ENCODE data around the gene SIRT7. TPM values are rescaled to one million over a fixed set of nuclear protein-coding genes. Genes with fewer than 3 reads are reported as not detected.

The SIRT7 gene, protein sequence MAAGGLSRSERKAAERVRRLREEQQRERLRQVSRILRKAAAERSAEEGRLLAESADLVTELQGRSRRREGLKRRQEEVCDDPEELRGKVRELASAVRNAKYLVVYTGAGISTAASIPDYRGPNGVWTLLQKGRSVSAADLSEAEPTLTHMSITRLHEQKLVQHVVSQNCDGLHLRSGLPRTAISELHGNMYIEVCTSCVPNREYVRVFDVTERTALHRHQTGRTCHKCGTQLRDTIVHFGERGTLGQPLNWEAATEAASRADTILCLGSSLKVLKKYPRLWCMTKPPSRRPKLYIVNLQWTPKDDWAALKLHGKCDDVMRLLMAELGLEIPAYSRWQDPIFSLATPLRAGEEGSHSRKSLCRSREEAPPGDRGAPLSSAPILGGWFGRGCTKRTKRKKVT
- total RNA-seq (2014; rRNA removed; shearing (Covaris generic); ENCODE audit: low replicate concordance), result 46.1 and 67.8 TPM in 2 replicates

DNA sequence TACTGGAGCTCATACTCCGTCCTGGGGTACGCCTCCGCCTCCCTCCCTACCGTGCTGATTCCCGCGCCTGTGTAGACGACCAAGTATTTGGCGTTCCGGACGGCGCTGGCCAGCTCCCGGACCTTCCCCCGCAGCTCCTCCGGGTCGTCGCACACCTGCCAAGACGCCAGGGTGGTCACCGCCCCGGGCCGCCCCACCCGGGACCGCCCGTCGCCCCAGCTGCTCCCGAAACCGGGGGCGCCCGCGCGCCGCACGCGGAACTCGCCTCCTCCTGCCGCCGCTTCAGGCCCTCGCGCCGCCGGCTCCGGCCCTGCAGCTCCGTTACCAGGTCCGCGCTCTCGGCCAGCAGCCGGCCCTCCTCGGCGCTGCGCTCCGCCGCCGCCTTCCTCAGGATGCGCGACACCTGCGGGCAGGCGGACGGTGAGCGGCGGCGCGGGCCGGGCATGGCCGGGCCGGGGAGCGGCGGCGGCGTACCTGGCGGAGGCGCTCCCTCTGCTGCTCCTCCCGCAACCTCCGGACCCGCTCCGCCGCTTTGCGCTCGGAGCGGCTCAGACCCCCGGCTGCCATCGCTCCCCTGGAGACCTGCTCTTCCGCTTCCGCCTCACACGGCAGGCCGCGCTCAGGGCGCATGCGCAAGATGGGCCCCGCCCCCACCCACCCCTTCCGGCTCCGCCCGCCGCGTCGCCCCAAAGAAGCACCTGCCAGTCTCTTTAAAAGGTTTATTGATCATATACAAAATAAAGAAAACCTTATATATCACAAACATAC, at the start of gene SIRT7:
Gene SIRT7, minus strand, starts transcription at position 612 of the 768 bp plus-strand sequence. Its CDS starts 45 bp downstream, at position 567.
- DNase-seq (ENCODE audit: low read depth), result peak; percentile 73

DNA sequence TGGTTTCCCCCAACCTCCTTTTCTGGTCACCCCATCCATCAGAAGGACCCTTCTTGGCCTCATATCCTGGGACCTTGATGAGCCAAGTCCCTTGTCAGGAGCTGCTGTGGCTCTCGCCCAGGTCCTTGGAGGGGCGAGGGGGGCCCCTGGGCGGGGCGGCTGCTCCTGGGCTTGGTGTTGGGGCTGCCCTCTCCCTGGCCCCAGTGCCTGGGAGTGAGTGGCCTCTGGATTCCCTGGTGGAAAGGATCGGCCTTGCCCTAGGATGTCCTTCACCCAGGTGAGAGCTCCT, 49.2 kb upstream of the SIRT7 start:
- DNase-seq (ENCODE audit: low read depth), result no peak
- in situ Hi-C loops (cut with HindIII; ENCODE audit: low pct_unique_long_range_greater_than_20kb, low sequenced_read_pairs), result no loop called here

More for the DNA sequence above, at the start of gene SIRT7:
- in situ Hi-C loops (cut with HindIII; ENCODE audit: low pct_unique_long_range_greater_than_20kb, low sequenced_read_pairs), result no loop called here

DNA sequence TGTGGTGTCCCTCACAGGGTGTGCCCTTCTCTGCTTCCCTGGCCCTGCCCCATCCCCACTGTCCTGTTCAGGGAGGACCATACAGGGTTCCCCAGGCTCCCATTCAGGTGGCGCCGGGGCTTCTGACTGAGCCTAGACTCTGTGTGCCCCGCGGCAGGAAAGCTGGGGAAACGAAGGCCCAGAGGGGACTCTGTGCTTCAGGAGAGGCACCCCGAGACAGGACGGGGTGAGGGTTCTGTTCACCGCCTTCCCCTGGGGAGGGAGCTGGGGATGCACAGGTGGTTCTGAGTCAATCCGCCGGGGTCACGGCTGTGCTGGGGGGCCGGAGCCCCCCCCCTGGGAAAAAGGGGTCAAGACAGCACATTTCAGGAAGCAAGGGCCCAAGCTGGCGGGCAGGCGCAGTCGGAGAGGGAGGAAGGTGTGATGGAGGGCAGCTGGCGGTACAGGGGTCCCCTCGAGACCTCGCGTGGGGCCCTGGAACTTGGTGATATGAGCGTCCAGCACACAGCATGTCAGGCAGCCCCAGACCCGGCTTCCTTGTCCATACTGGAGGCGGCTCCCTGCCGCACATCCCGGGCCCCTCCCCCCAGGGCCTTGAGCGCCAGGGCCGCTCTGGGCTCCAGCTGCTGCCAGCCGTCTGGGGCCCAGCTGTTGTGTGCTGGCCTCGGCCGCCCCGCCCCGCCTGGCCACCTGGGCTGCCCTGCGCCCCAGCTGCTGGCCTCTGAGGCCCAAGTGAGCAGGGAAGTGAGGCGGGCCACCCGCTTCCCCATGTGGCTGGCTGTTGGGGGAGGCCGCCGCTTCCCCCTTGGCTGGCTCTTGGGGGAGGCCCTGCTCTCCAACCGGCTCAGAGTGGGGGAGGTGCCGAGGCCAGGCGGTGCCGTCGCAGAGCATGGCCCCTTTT, 48.6 kb upstream of the SIRT7 start:
- in situ Hi-C loops (cut with HindIII; ENCODE audit: low pct_unique_long_range_greater_than_20kb, low sequenced_read_pairs), result no loop called here
- no peak for DNase-seq (ENCODE audit: low read depth)

DNA sequence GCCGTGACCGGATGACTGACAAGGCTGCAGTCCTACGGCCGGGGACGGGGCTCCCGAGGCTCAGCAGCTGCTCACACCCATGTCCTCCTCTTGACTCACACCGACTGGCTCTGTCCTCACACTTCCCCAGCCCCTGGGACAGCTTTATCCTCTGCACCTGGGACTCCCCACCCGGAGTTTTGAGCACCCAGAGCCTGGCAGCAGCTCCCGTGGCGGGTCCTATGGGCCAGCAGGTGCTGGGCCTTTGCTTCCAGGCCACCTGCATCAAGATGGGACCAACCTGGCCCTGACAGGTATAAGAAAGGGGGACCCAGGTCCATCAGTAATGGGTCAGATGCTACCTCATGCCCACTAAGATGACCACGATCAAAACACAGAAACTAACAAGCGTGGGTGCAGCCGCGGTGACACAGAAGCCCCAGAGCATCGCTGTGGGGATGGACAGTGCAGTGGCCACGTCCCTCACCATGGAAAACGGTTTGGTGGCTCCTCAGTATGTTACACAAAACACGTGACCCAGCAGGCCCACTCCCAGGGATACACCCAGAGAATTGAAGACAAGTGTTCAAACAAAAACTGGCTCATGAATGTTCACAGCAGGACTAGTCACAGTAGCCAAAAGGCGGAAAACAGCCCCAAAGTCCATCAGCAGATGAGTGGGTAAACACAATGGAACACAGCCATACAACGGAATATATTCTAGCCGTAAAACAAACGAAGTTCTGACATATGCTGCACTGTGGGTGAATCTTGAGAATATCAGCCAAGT, 46.3 kb upstream of the SIRT7 start:
- no peak for DNase-seq (ENCODE audit: low read depth)
- in situ Hi-C loops (cut with HindIII; ENCODE audit: low pct_unique_long_range_greater_than_20kb, low sequenced_read_pairs), result no loop called here

DNA sequence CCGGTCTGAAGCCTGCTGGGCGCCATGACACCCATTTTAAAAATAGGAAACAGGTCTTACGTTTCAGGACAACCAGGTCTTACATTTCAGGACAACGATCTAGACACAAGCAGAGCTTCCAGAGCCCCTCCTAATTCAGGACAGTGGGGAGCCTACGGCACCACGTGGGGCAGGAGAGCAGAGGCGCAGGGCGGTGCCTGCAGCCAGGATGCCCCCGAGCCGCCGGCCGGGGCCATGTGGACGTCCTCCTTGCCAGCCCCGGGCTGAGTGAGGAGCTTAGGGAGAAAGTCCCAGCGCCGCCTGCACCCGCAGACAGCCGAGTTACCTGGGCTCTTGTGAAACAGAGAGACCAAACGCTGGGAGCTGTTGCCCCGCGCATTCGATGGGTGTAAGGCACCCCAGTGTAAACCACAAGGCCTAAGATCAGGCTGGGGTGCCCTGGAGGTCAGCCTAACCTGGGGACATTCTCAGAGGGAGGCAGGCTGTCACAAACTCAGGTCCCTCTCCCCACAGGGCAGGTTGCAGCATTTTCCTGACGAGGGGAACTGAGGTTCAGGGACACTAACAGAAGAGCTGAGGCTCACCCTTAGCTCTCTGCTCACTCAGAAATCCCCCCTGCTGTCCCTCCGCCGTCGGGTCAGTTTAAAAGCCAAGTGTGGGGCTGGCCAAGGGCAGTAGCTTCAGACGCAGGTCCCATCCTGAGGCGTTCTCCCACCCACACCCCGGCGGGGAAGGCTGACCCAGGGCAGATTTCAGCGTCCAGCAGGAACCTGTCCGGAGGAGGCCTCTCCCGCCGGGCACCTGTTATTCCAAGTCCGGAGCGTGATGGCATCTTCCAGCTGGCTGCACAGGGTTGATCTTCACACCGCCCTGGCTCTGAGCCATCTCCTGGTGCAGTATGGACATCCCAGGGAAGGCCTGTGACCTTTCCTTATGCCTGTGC, 44.8 kb upstream of the SIRT7 start:
- in situ Hi-C loops (cut with HindIII; ENCODE audit: low pct_unique_long_range_greater_than_20kb, low sequenced_read_pairs), result no loop called here
- peak; percentile 71 for DNase-seq (ENCODE audit: low read depth)

DNA sequence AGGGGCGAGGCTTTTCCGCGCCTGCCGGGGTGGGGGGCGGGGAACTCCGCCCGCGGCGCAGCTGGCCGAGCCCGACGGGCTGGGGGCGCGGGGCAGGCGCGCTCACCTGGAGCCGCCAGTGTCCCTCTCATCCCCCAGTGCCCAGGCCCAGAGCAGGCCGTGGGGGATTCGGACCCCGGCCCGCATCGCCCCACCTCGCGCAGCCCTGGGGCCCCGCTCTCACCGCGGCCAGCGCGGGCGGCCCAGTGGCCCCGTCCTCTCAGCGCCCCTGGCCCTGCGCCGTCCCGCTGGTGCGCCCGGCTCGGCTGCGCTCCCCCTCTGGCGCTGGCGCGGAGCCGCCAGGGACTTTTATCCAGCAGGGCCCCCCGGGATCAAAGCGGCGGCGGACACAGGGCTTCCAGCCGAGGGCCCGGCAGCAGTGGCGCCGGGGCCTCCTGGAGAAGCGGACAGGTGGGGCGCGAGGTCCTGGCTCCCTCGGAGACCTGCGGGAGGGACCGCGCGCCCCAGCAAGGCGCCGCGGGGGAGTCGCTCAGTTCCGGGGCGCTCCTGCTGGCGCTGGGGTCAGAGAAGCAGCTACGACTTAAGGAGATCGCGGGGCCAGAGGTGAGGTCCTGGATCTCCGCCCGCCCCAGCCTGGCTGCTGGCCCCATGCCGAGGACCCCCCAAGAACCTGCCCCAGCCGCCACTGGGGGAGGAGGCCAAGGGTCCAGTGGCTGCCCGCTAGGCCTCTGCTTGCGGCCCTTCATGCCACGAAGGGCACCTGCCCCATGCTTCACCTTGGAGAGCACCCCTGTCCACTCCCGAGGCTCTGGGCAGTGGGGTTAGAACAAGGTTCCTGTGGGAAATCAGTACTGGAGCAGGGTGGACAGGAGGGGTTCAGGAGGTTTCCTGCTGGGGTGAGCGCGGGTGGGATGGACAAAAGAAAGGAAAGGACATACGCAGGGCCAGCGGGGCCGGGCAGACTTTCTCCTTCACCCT, 43.8 kb upstream of the SIRT7 start:
- in situ Hi-C loops (cut with HindIII; ENCODE audit: low pct_unique_long_range_greater_than_20kb, low sequenced_read_pairs), result no loop called here
- DNase-seq (ENCODE audit: low read depth), result no peak

DNA sequence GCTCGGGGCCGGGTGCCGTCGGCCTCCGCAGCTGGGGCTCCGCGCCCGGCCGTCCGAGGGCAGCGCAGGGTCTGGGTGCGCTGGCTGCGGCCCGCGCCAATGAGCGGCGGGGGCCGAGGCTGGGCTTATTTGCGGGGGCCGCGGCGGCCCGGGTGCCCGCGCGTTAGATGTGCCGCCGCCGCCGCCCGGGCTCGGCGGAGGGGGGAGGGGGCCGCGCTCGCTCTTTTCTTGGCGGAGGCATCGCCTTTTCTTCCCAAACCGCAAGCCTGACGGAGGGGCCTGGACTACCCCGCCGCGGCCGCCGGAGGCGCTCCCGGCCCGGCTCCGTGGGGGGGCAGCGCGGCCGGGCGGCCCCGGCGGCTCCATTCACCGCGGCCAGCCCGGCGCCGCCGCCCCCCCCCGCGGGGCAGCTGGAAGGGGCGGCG, 43.1 kb upstream of the SIRT7 start, which contains the start of gene NOTUM:
Gene NOTUM, minus strand, starts transcription at position 101 of the 425 bp plus-strand sequence. CDS start 278 bp downstream, outside the sequence.
- in situ Hi-C loops (cut with HindIII; ENCODE audit: low pct_unique_long_range_greater_than_20kb, low sequenced_read_pairs), result no loop called here
- DNase-seq (ENCODE audit: low read depth), result no peak

DNA sequence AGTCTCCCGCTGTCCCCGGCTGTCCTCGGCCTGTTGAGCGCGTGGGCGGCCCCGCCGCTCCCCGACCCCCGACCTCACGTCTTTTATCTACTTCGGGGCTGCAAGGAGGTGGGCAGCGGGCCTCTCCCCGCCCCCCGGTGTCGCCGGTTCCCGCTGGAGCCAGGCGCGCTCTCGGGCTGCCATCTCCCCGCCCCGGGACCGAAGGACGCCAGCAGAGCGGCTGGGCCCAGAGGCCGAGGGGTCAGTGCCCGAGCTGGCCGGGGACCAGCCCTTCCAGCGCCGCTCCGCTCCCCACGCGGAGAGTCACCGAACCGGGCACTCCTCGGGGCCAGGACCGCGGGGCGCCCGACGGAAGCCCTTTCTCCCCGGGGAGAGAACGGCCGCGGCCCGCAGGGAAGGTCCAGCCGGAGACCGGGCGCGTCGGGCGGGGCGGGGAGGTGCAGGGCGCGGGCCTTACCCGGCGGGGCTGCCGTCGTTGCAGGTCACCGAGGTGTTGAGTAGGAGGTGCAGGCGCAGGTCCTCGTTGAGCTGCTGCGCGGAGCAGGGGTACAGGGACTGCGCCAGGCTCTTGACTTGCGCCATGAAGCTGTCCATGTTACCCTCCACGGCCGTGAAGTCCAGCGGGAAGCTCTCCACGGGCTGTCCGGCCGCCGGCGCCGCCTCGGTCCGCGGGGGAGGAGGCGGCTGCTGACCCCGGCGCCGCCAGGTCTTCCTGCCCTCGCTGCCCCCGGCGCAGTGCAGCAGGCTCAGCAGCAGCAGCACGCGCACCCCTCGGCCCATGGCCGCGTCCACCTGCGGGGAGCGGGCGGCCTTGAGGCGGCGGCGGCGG, 42.4 kb upstream of the SIRT7 start:
- DNase-seq (ENCODE audit: low read depth), result no peak
- in situ Hi-C loops (cut with HindIII; ENCODE audit: low pct_unique_long_range_greater_than_20kb, low sequenced_read_pairs), result no loop called here

DNA sequence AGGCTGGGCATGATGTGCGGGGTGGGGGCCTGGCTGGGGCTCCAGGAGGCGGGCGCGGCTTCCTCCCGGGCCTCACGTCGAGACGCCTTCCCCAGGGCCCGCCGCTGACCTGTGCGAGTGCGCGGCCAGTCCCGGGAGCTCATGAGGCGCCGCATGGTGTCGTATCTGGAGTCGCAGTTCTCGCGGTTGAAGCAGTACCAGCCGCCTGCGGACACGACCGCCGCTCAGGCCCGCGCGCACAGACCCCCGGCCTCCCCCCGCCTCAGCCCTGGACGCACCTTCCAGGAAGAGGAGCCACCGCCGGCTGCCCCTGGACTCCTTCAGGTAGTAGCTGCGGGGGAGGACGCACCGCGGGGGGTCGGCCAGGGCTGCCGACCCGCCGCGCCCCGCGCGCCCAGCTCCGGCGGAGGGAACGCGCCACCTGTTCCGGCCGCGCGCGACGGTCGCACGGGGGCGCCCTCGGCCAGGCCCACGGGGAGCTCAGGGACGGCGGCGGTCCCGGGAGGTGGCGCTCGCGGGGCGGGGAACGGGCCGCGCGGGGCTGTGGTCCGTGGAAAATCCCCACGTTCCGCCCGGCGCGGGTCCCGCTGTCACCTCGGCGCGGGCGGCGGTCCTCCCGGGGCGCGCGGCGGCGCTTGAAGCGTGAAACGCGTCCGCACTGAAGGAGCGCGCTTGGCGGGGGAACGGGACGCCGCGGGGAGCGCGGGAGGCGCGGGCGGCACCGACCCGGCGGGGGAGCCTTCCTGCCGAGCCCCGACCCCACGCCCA, 41.6 kb upstream of the SIRT7 start:
- in situ Hi-C loops (cut with HindIII; ENCODE audit: low pct_unique_long_range_greater_than_20kb, low sequenced_read_pairs), result no loop called here
- peak; percentile 50 for DNase-seq (ENCODE audit: low read depth)

DNA sequence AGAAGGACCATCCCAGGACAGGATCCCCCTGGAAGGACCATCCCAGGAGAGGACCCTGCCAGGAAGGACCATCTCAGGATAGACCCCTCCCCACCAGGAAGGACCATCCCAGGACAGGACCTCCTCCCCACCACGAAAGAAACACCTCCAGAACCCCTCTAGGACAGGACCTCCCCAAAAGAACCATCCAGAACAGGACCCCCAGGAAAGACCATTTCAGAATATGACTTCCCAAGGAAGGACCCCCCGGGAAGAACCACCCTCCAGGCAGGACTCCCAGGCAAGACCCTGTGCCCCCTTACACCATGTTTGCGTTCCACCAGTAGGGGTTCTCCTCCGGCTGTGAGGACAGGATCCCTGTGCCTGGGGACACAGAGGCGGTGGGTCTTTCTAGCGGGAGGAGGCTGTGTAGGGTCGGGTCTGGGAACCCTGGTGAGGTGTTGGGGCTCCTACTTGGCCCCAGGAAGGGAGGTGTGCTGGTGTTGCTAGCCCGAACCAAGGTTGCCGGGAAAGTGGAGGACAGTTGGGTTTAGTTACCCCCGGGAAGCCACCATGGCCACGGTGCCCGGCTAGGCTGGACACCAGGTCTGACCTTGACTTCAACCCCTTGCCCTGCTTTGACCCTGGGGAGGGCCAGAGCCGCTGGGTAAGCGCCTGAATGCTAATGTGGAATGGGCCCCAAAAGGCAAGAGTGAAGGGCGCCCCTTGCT, 40.8 kb upstream of the SIRT7 start:
- no peak for DNase-seq (ENCODE audit: low read depth)
- in situ Hi-C loops (cut with HindIII; ENCODE audit: low pct_unique_long_range_greater_than_20kb, low sequenced_read_pairs), result no loop called here

DNA sequence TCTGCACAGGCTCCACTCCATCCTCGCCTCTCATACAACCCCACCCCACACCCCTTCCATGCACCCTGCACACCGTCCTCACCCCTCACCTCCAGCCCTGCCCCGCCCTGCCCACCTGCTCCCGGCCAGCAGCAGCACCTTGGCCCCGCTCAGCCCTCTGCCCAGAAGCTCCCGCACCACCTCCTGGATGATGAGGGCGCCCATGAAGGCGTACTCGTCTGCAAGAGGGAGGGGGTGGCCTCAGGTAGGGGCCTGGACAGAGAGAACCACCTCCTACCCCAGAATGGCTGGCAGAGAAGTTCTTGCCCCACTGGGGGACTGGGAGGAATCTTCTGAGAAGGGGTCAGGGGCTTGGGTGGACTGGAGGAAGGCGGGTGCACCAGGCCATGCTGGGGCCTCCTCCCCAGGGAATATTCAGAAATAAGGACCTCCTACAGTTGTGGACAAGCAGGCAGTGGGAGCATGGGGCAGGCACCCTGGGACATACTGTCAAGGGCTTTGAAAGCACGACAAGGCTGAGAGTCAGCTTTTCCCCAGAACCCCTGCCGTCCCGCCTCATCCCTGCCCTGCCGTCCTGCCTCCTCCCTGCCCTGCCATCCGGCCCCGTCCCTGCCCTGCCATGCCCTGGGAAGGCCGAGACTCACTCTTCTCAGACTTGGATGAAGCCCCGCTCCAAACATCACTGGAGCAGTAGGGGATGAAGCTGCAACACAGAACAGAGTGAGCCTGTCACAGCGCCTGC, 39.9 kb upstream of the SIRT7 start:
- no peak for DNase-seq (ENCODE audit: low read depth)
- in situ Hi-C loops (cut with HindIII; ENCODE audit: low pct_unique_long_range_greater_than_20kb, low sequenced_read_pairs), result no loop called here

DNA sequence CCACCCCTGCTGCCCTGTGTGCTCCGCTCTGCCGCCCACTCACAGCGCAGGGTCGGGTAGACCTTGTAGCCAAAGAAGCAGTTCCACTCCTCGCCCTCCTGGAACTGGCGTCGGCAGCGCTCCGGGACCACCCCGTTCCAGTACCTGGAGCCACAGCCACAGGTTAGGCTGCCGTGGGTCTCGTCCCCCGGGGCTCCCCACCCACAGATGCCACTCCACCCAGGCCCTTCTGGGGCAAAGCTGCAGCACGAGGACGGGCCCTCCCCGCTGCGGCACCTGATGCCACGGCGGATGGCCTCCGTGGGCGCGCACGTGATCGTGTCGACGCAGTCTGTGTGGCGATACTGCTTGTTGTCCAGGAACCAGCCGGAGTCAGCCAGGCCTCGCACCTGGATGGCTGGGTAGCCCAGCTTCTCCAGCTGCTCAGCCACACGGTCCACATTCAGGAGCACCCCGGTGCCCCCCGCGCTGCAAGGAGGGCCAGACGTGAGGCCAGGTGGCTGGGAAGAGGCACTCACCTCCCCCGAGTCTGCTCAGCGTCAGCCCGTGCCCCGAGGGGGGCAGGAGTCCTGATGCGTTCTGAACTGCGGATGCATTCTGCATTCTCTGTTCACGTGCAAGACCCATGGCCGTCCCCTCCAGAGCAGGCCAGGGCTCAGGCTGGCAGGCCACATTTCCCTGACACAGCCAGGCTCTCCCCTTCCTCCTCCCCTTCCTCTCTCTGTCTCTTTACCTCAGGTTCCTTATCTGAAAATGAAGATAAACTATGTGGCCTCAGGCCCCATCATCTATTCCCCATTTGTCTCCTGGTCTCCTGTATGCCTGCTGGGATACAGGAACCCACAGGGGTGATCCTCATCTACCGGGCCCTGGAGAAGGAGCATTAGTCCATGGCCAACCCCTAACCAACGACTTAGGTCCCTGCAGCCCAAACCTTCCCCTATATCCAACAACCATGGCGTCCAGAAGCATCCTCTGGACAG, 38.9 kb upstream of the SIRT7 start:
- no peak for DNase-seq (ENCODE audit: low read depth)
- in situ Hi-C loops (cut with HindIII; ENCODE audit: low pct_unique_long_range_greater_than_20kb, low sequenced_read_pairs), result no loop called here
